HG03097 (cell line): ENCODE measurements around the gene MLLT6.
"Not testable (repeated sequence)": the region's sequence is repeated elsewhere in the genome, so short reads cannot be mapped to it uniquely, and the experiment has no call there.

Experiments
- ATAC-seq: cut with Tn5 transposase; IDR thresholded peaks from one replicate; pipeline ENCODE4 v1.9.1; 2021; ENCODE audit not compliant: unreplicated experiment, low FRiP score

The MLLT6 gene

GRCh38 chr17:38725066-38725465, 20.0 kb downstream of the MLLT6 start:
- ATAC-seq: no peak

- not testable (repeated sequence) for ATAC-seq
Measured at GRCh38 chr17:38726145-38726544, 21.1 kb downstream of the MLLT6 start.

- ATAC-seq: no peak
Measured at GRCh38 chr17:38727736-38728135, 22.7 kb downstream of the MLLT6 start.

GRCh38 chr17:38728290-38728831, 23.3 kb downstream of the MLLT6 start:
- no peak for ATAC-seq

- no peak for ATAC-seq
Measured at GRCh38 chr17:38729368-38729885, 24.4 kb downstream of the MLLT6 start.

GRCh38 chr17:38729886-38730525, 24.9 kb downstream of the MLLT6 start, which contains the start of gene CISD3:
Gene CISD3 (plus strand): TSS chr17:38730341. CDS start chr17:38730359, 18 bp downstream.
- peak; percentile 61 for ATAC-seq

GRCh38 chr17:38730526-38731379, 25.7 kb downstream of the MLLT6 start:
- ATAC-seq: no peak

- no peak for ATAC-seq
Measured at GRCh38 chr17:38731526-38732294, 26.6 kb downstream of the MLLT6 start.

DNA sequence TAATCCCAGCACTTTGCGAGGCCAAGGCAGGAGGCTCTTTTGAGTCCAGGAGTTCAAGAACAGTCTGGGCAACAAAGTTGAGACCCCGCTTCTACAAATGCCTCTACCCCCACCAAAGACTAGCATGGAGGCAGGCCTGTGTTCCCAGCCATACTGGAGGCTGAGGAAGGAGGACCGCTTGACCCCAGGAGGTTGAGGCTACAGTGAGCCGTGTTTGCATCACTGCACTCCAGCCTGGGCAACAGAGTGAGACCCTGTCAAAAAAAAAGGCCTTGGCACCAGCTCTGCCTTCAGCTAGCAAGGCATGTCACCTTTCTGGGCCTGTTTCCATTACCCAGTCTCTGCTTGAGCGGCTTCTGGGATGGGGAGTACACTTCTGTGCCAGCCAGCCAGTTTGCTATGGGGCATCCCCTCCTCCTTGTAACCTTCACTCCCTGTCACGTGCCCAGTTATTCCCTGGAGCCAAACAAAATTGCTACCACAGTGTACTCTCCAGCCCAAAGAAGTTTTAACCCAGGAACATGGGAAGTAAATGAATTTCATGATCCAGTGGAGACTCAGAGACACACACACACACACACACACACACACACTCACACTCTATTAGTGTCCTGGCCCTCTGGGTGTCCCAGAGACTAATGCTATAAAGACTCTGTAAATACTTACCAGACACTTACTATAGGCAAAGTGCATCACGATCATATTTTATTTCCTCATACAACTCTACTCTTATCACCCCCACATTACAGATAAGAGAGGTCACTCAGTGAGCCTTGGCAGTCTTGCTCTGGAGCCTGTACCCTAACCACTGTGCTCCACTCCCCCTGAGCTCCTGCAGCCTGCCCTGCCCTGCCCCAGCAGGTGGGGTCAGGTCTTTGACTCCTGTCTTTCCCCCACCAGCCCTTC, 27.6 kb downstream of the MLLT6 start:
- no peak for ATAC-seq

DNA sequence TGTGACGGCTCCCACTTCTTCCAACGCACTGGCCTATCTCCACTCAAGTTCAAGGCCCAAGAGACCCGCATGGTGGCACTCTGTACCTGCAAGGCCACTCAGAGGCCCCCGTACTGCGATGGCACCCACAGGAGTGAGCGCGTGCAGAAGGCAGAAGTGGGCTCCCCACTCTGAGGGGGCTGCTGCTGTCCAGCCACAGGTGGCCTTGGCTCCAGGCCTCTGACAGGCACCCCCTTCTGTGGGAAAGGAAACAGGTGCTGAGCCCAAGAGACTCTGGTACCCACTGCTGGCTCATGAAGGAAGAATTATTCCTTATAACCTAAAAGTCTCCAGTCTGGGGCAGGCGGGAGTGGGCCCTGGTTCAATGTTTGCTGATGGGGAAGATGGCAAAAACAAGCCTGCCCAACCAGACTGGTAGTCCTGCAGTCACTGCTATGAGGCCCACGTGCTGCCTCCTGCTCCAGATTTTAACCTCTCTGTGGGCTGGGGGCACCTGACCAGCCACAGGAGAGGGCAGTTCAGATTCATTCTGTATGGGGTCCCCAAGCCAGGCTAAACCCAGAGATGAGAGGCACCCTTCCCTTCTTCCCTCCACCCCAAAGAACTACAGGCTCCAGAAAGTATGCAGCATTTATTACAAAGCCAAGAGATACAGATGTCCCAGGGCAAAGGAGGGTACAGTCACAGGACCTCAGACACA, 28.4 kb downstream of the MLLT6 start:
- ATAC-seq: no peak

GRCh38 chr17:38733982-38734973, 29.2 kb downstream of the MLLT6 start:
- ATAC-seq: no peak

DNA sequence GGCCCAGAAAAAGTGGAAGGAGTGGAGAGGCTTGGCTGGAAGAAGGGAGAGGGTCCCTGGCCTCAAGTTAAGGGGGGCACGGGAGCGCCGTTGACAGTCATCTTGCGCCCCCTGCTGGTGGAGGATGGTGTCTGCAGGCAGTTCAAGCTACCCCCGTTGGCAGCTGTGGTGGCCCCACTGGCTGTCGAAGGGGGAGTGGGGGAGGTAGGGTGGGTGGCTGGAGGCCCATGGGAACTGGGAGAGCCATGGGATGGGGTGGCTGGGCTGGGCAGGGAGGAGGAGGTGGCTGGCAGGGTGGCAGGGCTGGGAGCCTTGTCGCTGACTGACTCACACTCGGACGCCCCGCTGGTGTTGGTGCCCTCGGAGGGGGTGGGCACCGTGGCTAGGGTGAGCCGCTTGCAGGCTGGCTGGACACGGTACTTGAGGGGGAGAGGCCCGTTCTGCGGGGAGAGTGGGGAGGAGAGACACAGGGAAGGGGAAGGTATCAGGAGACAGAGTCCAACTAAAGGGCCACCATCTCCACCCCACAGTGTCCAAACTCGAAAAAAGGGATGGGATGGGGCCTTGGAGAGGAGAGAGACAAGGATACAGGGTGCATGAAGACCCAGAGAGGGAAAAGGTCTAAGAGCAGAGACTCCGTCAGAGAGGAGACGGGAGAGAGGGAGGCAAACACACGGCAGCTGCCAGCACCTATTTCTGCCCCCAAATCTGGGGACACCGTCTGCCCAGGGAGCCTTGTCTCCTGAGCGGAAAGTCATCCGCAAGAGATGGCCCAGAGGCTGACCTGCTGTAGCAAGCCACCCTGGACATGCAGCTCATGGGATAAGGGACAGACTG, 30.3 kb downstream of the MLLT6 start:
- ATAC-seq: no peak

DNA sequence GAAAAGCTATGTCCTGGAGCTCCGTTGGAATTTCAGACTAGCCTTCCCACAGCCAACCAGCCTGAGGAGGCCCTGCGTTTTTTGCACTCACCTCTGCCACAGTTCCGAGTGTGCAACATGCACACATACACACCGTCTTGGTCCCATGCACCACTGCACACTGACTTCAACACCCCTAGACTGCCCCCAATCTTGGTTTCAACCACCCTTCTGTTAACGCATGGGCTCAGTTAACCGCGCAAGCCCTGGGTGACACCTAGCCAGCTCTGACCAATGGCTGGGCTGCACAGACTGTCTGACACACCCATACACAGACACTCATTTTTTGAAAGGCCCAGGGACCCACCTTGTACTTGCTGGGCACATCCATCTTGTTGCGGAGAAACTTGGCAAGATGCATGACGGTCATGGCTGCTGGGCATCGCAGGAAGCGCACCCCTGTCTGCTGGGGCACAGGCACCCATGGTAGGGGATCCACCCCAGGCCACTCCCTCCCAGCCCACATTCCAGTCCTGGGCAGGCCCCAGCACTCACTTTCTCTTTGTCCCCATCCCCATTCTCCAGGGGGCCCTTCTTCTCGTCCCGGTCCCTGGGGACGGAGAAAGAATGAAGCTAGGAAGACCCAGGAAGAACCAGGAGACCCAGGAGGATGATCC, 33.1 kb downstream of the MLLT6 start:
- no peak for ATAC-seq

DNA sequence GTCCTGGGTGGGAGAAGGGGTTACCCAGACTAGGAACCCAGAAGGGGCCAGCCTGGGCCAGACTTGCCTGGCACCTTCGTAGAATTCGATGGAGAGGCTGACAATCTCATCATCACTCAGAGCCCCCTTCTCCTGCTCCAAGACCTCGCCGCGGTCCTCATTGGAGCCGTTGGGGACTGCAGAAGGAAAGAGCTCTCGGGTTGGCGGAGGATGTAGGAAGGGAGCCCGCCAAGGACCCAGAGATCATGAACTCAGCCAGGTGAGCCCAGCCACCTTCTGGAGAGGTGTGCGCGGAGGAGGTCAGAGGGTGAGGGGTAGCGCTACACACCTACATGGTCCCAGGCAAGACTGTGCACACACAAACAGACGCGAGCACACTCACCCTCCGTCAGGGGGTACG, 33.6 kb downstream of the MLLT6 start:
- no peak for ATAC-seq

GRCh38 chr17:38739305-38739704, 34.2 kb downstream of the MLLT6 start:
- ATAC-seq: no peak

GRCh38 chr17:38740044-38740443, 35.0 kb downstream of the MLLT6 start:
- no peak for ATAC-seq

DNA sequence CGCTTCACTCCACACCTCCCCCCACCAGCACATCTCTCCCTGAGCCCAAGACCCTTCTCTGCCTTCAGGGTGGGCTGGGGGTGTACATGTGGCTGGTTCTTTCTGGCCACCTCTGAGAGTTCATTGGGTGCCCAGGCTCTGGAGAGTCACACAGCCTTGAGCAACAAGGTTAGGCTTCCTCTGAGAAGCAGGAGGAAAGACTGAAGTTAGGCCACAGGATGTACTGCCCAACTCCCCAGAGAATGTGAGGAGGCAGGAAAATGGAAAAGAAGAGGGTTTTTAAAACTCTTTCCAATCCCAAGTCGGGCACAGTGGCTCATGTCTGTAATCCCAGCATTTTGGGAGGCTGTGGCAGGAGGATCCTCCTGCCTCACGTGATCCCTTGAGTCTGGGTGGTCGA, 35.7 kb downstream of the MLLT6 start:
- ATAC-seq: no peak
